ENCODE measurements around the gene CBR4.
"Not testable (repeated sequence)": the region's sequence is repeated elsewhere in the genome, so short reads cannot be mapped to it uniquely, and the experiment has no call there.

Gene CBR4

DNA sequence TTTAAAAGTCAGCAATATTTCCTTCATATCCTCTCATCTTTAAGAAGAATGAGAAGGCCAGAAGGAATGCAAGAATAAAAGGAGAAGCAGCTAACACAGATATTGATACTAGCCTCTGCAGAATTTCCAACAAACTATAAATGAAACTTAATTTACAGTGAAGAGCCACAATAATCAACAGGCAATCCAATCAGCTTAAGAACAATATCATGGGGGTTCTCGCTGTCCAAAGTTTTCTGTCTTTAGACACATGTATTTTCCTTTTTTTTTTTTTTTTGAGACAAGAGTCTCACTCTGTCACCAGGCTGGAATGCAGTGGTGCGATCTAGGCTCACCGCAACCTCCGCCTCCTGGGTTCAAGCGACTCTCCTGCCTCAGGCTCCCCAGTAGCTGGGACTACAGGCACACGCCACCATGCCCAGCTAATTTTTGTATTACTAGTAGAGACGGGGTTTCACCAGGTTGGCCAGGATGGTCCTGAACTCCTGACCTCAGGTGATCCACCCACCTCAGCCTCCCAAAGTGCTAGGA is 17.0 kb downstream of the CBR4 start:
- DNase-seq: not testable (repeated sequence)

DNA sequence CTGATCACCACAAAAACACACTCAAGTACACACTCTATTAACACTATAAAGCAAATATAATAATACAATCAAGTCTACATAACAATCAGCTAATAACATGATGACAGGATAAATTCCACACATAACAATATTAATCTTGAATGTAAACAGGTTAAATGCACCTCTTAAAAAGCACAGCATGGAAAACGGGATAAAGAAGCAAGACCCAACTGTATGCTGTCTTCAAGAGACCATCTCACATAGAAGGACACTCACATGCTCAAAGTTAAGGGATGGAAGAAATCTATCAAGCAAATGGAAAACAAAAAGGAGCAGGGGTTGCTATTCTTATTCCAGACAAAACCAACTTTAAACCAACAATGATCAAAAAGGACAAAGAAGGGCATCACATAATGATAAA is 28.1 kb downstream of the CBR4 start:
- no peak for DNase-seq

DNA sequence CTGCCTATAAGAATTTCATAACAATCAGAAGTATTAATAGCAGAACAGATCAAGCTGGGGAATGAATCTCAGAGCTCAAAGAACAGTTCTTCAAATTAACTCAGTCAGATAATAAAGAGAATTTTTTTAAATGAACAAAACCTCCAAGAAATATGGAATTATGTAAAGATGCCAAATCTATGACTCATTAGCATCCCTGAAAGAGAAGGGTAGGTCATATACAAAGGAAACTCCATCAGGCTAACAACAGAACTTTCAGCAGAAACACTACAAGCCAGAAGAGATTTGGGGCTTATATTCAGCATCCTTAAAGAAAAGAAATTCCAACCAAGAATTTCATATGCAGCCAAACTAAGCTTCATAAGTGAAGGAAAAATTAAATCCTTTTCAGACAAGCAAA is 28.6 kb downstream of the CBR4 start:
- no peak for DNase-seq

DNA sequence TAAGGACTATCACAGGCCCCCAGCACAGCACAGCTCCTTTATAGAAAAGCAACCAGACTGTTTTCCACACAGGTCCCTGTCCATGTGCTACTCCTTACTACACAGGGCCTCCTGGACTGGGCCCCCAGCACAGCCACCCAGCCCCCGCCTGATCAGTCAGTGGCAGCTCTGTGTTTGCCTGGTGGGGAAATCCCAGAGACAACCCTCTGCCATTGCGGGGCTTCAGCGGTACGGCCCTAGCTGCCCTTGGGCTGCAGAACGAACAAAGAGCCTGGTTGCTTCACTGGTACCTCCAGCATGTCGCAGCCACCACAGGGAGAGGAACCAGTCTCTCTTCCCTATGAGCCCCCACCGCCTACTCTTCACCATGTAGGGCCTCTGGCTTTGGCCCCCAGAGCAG is 30.7 kb downstream of the CBR4 start:
- no peak for DNase-seq

DNA sequence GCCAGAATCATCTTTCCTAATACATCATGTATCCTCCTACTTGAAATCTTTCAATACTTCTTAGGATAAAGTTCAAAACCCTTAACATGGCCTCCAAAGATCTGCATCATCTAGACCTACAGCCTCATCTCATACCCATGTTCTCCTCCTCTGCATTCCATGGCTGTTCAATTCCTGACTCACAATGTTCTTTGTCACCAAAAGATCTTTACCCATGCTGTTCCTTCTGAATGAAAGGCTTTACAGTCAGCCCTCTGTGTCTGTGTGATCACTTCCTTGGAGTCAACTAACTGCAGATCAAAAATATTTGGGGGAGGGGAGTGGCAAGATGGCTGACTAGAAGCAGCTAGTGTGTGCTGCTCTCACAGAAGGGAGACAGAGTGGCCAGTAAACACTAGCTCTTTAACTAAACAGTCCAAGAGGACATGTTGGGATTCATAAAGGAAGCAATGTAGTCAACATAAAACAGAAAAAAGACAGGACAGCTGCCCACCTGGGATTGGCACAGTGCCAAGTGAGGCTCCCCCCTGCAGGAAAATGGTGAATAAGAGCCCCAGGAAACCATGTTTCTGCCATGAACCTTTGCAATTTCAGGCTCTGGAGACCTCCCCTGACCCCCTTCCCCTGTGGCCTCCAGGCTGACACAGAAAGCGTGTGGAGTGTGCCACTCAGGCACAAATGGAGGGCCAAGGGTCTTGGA is 31.9 kb downstream of the CBR4 start:
- DNase-seq: no peak

DNA sequence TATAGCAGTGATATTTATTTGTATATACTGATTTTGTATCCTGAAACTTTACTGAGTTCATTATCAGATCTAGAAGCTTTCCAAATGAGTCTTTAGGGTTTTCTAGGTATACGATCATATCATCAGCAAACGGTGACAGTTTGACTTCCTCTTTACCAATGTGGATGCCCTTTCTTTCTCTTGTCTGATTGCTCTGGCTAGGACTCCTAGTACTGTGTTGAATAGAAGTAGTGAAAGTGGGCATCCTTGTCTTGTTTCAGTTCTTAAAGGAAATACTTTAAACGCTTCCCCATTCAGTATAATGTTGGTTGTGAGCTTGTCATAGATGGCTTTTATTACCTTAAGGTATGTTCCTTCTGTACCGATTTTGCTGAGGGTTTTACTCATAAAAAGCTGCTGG is 37.5 kb downstream of the CBR4 start:
- DNase-seq: no peak

DNA sequence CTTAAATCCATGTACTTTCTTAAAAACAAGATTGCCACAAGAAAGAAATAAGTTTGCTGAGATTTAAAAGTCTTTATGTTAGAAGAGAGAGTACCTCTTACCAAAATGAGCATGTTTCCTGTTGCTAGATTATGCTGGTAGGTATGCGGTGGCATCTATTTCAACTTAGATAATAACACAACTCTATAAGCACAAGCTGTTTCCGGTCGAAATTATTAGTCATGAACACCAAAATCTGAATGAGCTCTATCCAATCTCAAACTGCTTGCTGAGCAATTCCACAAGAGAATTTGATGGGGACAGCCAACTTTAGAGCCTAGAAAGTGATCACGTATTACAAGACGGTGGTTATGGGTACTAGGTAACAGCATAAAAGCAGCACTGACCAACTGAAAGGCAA is 49.3 kb downstream of the CBR4 start:
- no peak for DNase-seq

DNA sequence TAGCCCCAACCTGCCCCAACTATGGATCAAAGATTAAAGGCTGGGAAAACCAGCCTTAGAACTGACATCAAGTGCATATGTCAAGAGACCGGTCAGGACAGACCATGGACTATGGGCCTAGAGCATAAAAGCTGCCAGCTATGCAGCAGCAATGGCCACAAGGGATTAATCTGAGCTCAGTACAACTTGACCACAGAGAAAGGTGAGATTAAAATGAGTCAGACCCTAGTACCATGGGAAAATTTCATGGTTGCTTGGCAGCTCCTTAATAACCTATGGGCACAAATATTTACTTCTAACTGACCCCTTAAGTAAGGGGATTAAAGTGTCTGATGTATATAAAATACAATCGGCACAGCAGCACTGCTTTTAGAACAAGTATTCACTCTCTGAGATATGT is 54.4 kb downstream of the CBR4 start:
- DNase-seq: no peak

DNA sequence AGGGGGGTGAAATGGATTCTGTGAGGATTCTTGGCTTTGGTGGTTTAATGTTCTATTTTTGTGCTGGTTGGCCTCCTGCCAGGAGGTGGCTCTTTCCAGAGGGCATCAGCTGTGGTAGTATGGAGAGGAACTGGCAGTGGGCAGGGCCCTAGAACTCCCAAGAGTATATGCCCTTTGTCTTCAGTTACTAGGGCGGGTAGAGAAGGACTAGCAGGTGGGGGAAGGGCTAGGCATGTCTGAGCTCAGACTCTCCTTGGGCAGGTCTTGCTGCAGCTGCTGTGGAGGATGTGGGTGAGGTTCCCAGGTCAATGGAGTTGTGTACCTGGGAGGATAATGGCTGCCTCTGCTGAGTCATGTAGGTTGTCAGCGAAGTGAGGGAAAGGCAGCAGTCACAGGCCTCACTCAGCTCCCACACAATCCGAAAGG is 57.2 kb downstream of the CBR4 start:
- DNase-seq: peak; percentile 52

DNA sequence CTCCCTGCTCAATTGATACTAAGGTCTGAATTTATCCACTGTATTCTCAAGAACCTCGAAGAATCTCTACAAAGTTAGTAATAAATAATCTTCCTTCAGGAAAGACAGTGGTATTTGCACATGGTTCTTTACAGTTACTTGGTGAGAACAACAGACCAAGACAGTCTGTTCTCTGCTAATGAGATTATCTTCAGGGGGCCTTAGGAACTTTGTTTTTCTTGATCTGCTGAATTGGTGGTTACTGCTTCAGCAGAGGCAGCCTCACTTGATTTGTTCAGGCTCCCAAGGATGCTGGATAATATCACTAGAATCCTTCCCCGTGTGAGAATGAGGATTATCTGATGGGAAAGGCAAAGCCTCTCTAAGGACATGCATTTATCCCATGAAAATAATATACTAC is 64.8 kb downstream of the CBR4 start:
- DNase-seq: no peak

DNA sequence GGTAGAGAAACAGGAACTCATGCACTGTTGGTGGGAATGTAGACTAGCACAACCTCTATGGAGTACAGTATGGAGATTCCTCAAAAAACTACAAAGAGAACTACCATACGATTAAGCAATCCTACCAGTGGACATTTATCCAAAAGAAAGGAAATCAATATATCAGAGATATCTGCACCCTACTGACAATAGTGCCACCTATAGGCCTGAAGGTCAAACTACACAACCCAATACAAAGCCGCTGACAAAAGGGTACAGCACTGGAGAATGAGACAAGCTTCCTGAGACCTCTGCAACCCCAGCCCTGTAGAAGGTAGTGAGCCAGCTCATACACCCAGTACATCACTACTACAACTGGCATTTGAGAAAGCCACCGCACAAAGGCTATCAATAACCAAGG is 67.1 kb downstream of the CBR4 start:
- no peak for DNase-seq
